IgD-negative memory B cell (primary cell): ENCODE data around the gene CNTNAP4. TPM values are rescaled to one million over a fixed set of nuclear protein-coding genes. Genes with fewer than 3 reads are reported as not detected.
A peak's percentile ranks its signal among the peaks of the same experiment; 100 is the strongest.

Experiments used
- H3K27ac Mint-ChIP-seq, 3 donors: one replicate each; pipeline ENCODE4 v1.8.0; 2020 to 2022; ENCODE audit warnings: mild to moderate bottlenecking in 3 of 3, mixed read lengths in 3 of 3, moderate library complexity in 1 of 3
- H3K27me3 Mint-ChIP-seq: one replicate; pipeline ENCODE4 v1.8.0; 2021; ENCODE audit warnings: mixed read lengths
- H3K36me3 Mint-ChIP-seq: one replicate; pipeline ENCODE4 v1.8.0; 2020; ENCODE audit warnings: mild to moderate bottlenecking, mixed read lengths
- H3K4me1 Mint-ChIP-seq, 3 donors: one replicate each; pipeline ENCODE4 v1.8.0; 2020 to 2022; ENCODE audit warnings: mixed read lengths in 3 of 3, mild to moderate bottlenecking in 1 of 3
- H3K4me3 Mint-ChIP-seq, 4 donors: one replicate each; pipeline ENCODE4 v1.8.0; 2020 to 2022; ENCODE audit warnings: mild to moderate bottlenecking in 4 of 4, mixed read lengths in 4 of 4, moderate library complexity in 3 of 4
- H3K9me3 Mint-ChIP-seq, 3 donors: one replicate each; pipeline ENCODE4 v1.8.0; 2020 to 2021; ENCODE audit warnings: mixed read lengths in 3 of 3, mild to moderate bottlenecking in 1 of 3
- polyA plus RNA-seq: library from polyadenylated mRNA; unstranded; fragments of 300-500 nt; fragmentation: Illumina TruSeq; gene quantifications from one replicate; pipeline ENCODE4 v1.2.3, GENCODE V29; 2021

Gene CNTNAP4
- polyA plus RNA-seq, 1 donor from 2014 or later = not detected

GRCh38 chr16:76524356-76524755 lies 247.2 kb downstream of the CNTNAP4 start:
- Mint-ChIP-seq H3K27ac (no peak overlapping the region), H3K36me3 (no peaks in the 10 kb centered on the region), H3K27me3 (no peaks in the 10 kb centered on the region), H3K4me3 (no peak overlapping the region), H3K9me3 (peaks cover 0 to 2% (median 2%) of the 10 kb centered on the region in 3 donors), H3K4me1 (no peaks in the 10 kb centered on the region)

GRCh38 chr16:76524769-76525168 lies 247.6 kb downstream of the CNTNAP4 start:
- peaks cover 0 to 2% (median 2%) of the 10 kb centered on the region in 3 donors for H3K9me3 Mint-ChIP-seq
- no peaks in the 10 kb centered on the region for H3K27me3 Mint-ChIP-seq
- no peaks in the 10 kb centered on the region for H3K4me1 Mint-ChIP-seq
- H3K4me3 Mint-ChIP-seq = no peak overlapping the region
- no peak overlapping the region for H3K27ac Mint-ChIP-seq
- H3K36me3 Mint-ChIP-seq = no peaks in the 10 kb centered on the region

- H3K4me3 Mint-ChIP-seq = no peak overlapping the region
- H3K36me3 Mint-ChIP-seq = no peaks in the 10 kb centered on the region
- H3K4me1 Mint-ChIP-seq = no peaks in the 10 kb centered on the region
- H3K9me3 Mint-ChIP-seq = peaks cover 0 to 2% (median 2%) of the 10 kb centered on the region in 3 donors
- H3K27ac Mint-ChIP-seq = no peak overlapping the region
- no peaks in the 10 kb centered on the region for H3K27me3 Mint-ChIP-seq
Measured at GRCh38 chr16:76527244-76527643, 250.0 kb downstream of the CNTNAP4 start.

GRCh38 chr16:76529120-76529519 lies 251.9 kb downstream of the CNTNAP4 start:
- Mint-ChIP-seq H3K27me3 (no peaks in the 10 kb centered on the region), H3K9me3 (peaks cover 0 to 2% (median 2%) of the 10 kb centered on the region in 3 donors), H3K4me3 (no peak overlapping the region), H3K27ac (peak overlapping the region in 1 of 3 donors; percentile 1), H3K36me3 (no peaks in the 10 kb centered on the region), H3K4me1 (no peaks in the 10 kb centered on the region)

GRCh38 chr16:76531236-76531635 lies 254.0 kb downstream of the CNTNAP4 start:
- H3K4me1 Mint-ChIP-seq = no peaks in the 10 kb centered on the region
- H3K4me3 Mint-ChIP-seq = no peak overlapping the region
- H3K27ac Mint-ChIP-seq = no peak overlapping the region
- peaks cover 0 to 2% (median 0%) of the 10 kb centered on the region in 3 donors for H3K9me3 Mint-ChIP-seq
- no peaks in the 10 kb centered on the region for H3K27me3 Mint-ChIP-seq
- H3K36me3 Mint-ChIP-seq = no peaks in the 10 kb centered on the region

- H3K27ac Mint-ChIP-seq = no peak overlapping the region
- no peak overlapping the region for H3K4me3 Mint-ChIP-seq
- H3K9me3 Mint-ChIP-seq = peaks cover 0 to 2% (median 0%) of the 10 kb centered on the region in 3 donors
- no peaks in the 10 kb centered on the region for H3K27me3 Mint-ChIP-seq
- no peaks in the 10 kb centered on the region for H3K4me1 Mint-ChIP-seq
- H3K36me3 Mint-ChIP-seq = no peaks in the 10 kb centered on the region
Measured at GRCh38 chr16:76532188-76532973, 255.2 kb downstream of the CNTNAP4 start.

- Mint-ChIP-seq H3K27ac (no peak overlapping the region), H3K36me3 (no peaks in the 10 kb centered on the region), H3K9me3 (no peaks in the 10 kb centered on the region), H3K27me3 (no peaks in the 10 kb centered on the region), H3K4me3 (no peak overlapping the region), H3K4me1 (no peaks in the 10 kb centered on the region)
Measured at GRCh38 chr16:76539609-76540008, 262.4 kb downstream of the CNTNAP4 start.

GRCh38 chr16:76541070-76541469 lies 263.9 kb downstream of the CNTNAP4 start:
- H3K27me3 Mint-ChIP-seq = no peaks in the 10 kb centered on the region
- H3K4me1 Mint-ChIP-seq = no peaks in the 10 kb centered on the region
- H3K27ac Mint-ChIP-seq = no peak overlapping the region
- H3K9me3 Mint-ChIP-seq = no peaks in the 10 kb centered on the region
- H3K4me3 Mint-ChIP-seq = no peak overlapping the region
- H3K36me3 Mint-ChIP-seq = no peaks in the 10 kb centered on the region

- peak overlapping the region in 1 of 3 donors; percentile 11 for H3K27ac Mint-ChIP-seq
- peaks cover 0 to 6% (median 3%) of the 10 kb centered on the region in 3 donors for H3K9me3 Mint-ChIP-seq
- H3K4me1 Mint-ChIP-seq = no peaks in the 10 kb centered on the region
- H3K27me3 Mint-ChIP-seq = no peaks in the 10 kb centered on the region
- no peak overlapping the region for H3K4me3 Mint-ChIP-seq
- H3K36me3 Mint-ChIP-seq = no peaks in the 10 kb centered on the region
Measured at GRCh38 chr16:76565542-76565941, 288.3 kb downstream of the CNTNAP4 start.

GRCh38 chr16:76571755-76572154 lies 294.6 kb downstream of the CNTNAP4 start:
- Mint-ChIP-seq H3K36me3 (peaks cover 1% of the 10 kb centered on the region), H3K4me3 (no peak overlapping the region), H3K4me1 (peaks cover 0 to 10% (median 0%) of the 10 kb centered on the region in 3 donors), H3K27me3 (no peaks in the 10 kb centered on the region), H3K27ac (no peak overlapping the region), H3K9me3 (no peaks in the 10 kb centered on the region)

GRCh38 chr16:76573281-76573680 lies 296.1 kb downstream of the CNTNAP4 start:
- no peak overlapping the region for H3K4me3 Mint-ChIP-seq
- no peaks in the 10 kb centered on the region for H3K9me3 Mint-ChIP-seq
- peaks cover 0 to 17% (median 0%) of the 10 kb centered on the region in 3 donors for H3K4me1 Mint-ChIP-seq
- H3K36me3 Mint-ChIP-seq = peaks cover 1% of the 10 kb centered on the region
- no peaks in the 10 kb centered on the region for H3K27me3 Mint-ChIP-seq
- no peak overlapping the region for H3K27ac Mint-ChIP-seq

GRCh38 chr16:76574651-76575050 lies 297.4 kb downstream of the CNTNAP4 start:
- Mint-ChIP-seq H3K36me3 (peaks cover 1% of the 10 kb centered on the region), H3K9me3 (no peaks in the 10 kb centered on the region), H3K4me1 (peaks cover 0 to 17% (median 0%) of the 10 kb centered on the region in 3 donors), H3K27ac (no peak overlapping the region), H3K27me3 (no peaks in the 10 kb centered on the region), H3K4me3 (no peak overlapping the region)

GRCh38 chr16:76576526-76576925 lies 299.3 kb downstream of the CNTNAP4 start:
- Mint-ChIP-seq H3K4me3 (peak overlapping the region in 1 of 4 donors; percentile 47), H3K27ac (no peak overlapping the region)

GRCh38 chr16:76577003-76577402 lies 299.8 kb downstream of the CNTNAP4 start:
- peaks cover 0 to 14% (median 0%) of the 10 kb centered on the region in 3 donors for H3K4me1 Mint-ChIP-seq

More at GRCh38 chr16:76576526-76576925, 299.3 kb downstream of the CNTNAP4 start:
- Mint-ChIP-seq H3K4me1 (peaks cover 0 to 17% (median 0%) of the 10 kb centered on the region in 3 donors), H3K36me3 (peaks cover 1% of the 10 kb centered on the region), H3K9me3 (no peaks in the 10 kb centered on the region), H3K27me3 (no peaks in the 10 kb centered on the region)

GRCh38 chr16:76579277-76579922 lies 302.2 kb downstream of the CNTNAP4 start:
- Mint-ChIP-seq H3K27me3 (no peaks in the 10 kb centered on the region), H3K9me3 (peaks cover 0 to 4% (median 0%) of the 10 kb centered on the region in 3 donors), H3K27ac (no peak overlapping the region), H3K4me1 (peaks cover 0 to 10% (median 0%) of the 10 kb centered on the region in 3 donors), H3K4me3 (no peak overlapping the region), H3K36me3 (no peaks in the 10 kb centered on the region)

More at GRCh38 chr16:76577003-76577402, 299.8 kb downstream of the CNTNAP4 start:
- Mint-ChIP-seq H3K9me3 (peaks cover 0 to 4% (median 0%) of the 10 kb centered on the region in 3 donors), H3K27ac (no peak overlapping the region), H3K27me3 (no peaks in the 10 kb centered on the region), H3K4me3 (peak overlapping the region in 1 of 4 donors; percentile 47), H3K36me3 (no peaks in the 10 kb centered on the region)
